GM12875 (cell line): ENCODE measurements around the gene KIF5C.

Experiments used
- H3K4me3 ChIP-seq: one replicate; pipeline ENCODE4 v1.5.1; 2011; ENCODE audit warnings: low read depth, low read length, control low read depth
- CTCF ChIP-seq: IDR thresholded peaks from 2 replicates; pipeline ENCODE4 v1.5.1; 2011; ENCODE audit warnings: low read depth, mild to moderate bottlenecking, control low read depth, inconsistent platforms, low read length, moderate library complexity, borderline replicate concordance; ENCODE audit not compliant: insufficient read depth

Gene KIF5C

GRCh38 chr2:149021761-149022160 is 146.7 kb downstream of the KIF5C start:
- H3K4me3 ChIP-seq = no peak overlapping the region
- TF ChIP-seq CTCF = no peak

GRCh38 chr2:149023091-149023490 is 148.1 kb downstream of the KIF5C start:
- TF ChIP-seq CTCF = no peak
- no peak overlapping the region for H3K4me3 ChIP-seq

GRCh38 chr2:149027590-149028250 is 152.7 kb downstream of the KIF5C start:
- no peak for TF ChIP-seq CTCF
- no peak overlapping the region for H3K4me3 ChIP-seq

GRCh38 chr2:149028377-149028776 is 153.3 kb downstream of the KIF5C start:
- TF ChIP-seq CTCF = no peak
- H3K4me3 ChIP-seq = no peak overlapping the region

- no peak overlapping the region for H3K4me3 ChIP-seq
- TF ChIP-seq CTCF = no peak
These were observed 153.9 kb downstream of the KIF5C start for GRCh38 chr2:149028891-149029290.

GRCh38 chr2:149029307-149029965 is 154.4 kb downstream of the KIF5C start:
- TF ChIP-seq CTCF = no peak

GRCh38 chr2:149031396-149031795 is 156.4 kb downstream of the KIF5C start:
- no peak for TF ChIP-seq CTCF
- H3K4me3 ChIP-seq = no peak overlapping the region

More at GRCh38 chr2:149029307-149029965, 154.4 kb downstream of the KIF5C start:
- no peak overlapping the region for H3K4me3 ChIP-seq
